GM18519 (cell line): ENCODE measurements around the gene STRN4.

Experiments
- ATAC-seq: cut with Tn5 transposase; IDR thresholded peaks from one replicate; pipeline ENCODE4 v1.9.1; 2021; ENCODE audit warnings: mild to moderate bottlenecking, moderate library complexity; ENCODE audit not compliant: unreplicated experiment, low FRiP score

STRN4 gene

DNA sequence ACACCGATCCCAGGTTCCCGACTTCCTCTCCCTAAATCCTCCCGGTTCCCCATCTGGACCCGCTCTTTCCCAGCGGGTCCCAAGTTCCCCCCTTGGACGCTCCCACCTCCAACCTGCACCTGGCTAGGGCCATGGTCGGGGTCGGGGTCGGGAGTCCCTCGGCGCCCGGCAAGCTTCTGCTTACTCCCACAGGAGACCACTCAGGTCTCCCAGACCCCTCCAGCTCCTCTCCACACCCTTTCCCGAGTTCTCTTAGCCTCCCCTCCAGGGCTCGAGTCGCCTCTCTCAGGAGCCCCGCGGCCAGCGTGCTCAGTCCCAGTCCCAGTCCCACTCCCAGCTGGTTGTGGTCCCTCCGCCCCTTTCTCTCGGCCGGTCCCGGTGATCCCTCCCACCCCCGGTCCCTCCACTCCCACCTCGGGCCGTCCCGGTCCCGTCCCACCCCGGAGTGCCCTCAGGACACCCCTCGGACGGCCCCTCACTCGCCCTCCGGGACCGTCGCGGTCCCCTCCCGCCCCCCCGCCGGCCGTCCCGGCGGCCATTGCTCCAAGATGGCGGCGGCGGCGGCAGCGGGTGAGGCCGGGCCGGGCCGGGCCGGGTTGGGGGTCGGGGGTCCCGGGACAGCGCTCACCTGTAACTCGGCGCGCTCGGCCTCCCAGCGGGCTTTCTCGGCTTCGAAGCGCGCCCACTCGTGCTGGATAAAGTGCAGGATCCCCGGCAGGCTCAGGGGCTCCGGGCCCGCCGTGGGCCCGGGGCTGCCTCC, 549 bp downstream of the STRN4 start, which contains the start of gene FKRP:
Gene FKRP, plus strand, starts transcription at position 537 of the 760 bp plus-strand sequence. CDS start 9,394 bp downstream, outside the sequence.
- ATAC-seq: no peak

DNA sequence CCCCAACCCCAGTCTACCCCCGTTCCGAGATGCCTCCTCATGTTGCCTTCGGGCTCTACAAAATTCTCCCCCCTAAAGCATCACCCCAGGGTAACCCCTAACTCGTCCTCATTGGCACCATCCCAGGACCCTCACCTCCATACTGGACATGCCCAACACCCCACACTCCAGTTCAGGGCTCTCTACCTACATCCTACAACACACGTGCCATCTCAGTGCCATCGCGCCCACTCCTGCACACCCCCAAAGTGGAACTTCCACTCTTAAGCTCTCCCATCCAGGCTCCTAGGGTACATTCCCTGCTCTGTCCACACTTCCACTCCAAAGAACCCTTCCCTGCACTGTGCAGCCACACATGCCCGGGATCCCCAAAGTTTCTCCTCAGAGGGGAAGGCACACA, 1.2 kb downstream of the STRN4 start:
- ATAC-seq: no peak

DNA sequence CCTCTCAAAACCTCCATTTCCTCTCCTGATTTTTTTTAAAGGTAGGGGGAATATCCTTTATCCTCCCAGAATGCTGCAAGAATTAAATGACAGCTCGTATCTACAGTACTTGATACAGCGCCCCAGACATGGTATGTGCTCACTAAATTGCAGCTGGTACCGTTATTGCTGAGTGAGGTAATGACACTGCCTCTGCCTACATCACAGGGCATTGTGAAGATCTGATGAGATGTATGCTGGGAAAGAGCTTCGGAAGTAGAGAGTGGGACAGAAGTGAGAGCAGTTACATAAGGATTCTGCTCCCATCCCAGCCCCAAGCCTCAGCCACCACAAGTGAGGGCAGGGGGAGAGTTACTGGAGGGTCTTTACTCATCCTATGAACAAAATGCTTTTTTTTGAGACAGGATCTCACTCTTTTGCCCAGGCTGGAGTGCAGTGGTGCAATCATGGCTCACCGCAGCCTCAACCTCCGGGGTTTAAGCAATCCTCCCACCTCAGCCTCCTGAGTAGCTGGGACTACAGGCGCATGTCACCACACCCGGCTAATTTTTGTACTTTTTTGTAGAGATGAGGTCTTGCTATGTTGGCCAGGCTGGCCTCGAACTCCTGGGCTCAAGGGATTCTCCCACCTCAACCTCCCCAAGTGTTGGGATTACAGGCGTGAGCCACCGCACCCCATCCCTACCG, 2.1 kb downstream of the STRN4 start:
- no peak for ATAC-seq

DNA sequence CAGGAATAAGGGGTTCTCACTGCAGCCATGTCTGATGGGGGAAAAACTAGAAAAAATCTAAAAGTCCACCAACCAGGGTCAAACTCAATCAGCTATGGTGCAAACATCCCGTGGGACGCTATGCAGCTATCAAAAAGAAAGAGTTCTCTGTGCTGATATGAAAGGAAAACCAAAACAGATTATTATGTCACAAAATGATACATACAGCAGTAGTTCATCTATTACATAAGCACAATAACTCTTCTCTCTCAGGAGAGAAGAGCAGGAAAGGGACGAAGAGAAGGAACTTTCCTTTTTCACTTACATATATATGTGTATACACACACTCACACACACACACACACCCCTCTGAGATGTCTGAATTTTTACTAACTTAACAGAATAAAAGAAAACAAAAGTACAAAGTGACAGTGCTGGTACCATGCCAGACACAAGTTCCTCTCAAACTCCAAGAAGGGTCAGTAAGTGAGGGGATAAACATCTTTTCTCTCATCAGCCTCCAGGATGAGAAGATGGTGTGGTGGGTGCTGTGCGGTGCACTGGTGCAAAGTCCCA, 3.2 kb downstream of the STRN4 start:
- no peak for ATAC-seq

DNA sequence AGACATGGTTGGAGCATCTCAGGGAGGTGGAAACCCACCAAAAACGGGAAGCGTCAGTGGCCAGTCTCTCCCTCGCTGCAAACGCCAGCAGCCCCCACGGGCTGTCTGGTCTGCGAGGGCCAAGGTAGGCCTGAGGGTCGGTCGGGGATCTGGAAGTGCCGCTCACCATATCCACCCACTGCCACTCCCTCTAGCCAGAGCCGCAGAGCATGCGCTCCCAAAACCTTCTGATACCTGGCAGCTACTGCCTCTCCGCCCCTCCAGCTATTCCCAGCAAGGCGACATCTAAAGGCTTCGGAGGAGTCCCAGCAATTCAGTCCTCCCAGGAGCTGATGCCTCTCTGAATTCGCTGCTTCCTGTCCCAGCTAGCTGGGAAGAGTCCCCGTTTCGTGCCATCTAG, 4.8 kb downstream of the STRN4 start:
- ATAC-seq: no peak

DNA sequence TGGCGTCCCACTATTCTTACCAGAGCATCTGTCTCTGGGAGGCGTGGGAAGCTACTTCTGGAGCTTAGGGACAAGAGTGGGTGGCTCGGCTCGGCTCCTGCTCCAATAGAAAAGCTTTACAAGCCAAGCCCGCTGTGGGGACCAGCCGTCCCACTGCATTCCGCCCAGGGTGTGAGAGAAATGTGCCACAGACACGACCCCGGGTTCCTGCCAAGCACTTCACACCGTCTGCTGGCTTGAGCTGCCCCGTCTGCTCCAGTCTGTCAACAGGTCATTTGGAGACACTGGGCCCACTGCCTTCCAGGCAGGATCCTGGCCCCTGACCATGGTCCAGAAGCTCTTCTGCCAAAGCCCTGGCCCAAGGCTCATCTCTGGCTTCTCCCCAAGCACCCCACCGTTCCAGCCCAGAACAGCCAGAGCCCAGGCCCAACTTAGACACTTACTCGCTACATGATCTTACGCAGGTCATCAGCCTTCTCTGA, 6.9 kb downstream of the STRN4 start:
- ATAC-seq: no peak

DNA sequence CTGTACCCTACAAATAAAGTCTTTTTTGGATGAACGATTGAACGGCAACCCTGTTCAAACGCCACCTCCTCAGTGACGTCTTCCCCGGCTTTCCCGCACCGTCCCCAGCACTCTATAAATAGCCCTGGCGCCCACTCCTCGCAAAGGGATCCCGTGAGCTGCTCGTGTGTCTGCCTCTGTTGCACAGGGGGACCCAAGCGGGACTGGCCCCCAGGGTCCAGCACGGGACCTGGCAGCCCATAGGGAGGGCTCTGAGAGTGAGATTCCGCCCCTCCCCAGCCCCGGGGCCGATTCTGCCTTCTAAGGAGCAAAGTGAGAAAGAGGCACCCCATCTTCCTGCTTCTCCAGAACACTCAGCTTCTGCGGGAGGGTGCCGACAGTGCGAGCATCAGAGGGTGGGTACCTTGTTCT, 8.5 kb downstream of the STRN4 start:
- ATAC-seq: no peak

DNA sequence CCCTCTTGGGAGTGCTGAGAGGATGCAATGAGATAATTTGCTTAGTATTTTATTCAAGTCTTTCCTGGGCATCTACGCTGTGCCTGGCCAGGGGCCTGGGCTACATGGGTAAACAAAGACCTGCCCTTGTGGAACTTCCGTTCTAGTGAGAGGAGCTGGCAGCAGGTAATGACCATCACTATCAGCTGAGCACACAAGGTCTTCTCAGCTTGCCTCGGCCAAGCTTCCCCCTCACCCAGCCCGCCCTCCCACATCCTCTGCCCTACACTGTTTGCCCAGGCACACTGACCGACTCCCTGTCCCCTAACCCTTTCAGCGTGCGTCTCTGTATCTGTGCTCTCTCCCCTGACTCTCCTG, 9.0 kb downstream of the STRN4 start:
- no peak for ATAC-seq

DNA sequence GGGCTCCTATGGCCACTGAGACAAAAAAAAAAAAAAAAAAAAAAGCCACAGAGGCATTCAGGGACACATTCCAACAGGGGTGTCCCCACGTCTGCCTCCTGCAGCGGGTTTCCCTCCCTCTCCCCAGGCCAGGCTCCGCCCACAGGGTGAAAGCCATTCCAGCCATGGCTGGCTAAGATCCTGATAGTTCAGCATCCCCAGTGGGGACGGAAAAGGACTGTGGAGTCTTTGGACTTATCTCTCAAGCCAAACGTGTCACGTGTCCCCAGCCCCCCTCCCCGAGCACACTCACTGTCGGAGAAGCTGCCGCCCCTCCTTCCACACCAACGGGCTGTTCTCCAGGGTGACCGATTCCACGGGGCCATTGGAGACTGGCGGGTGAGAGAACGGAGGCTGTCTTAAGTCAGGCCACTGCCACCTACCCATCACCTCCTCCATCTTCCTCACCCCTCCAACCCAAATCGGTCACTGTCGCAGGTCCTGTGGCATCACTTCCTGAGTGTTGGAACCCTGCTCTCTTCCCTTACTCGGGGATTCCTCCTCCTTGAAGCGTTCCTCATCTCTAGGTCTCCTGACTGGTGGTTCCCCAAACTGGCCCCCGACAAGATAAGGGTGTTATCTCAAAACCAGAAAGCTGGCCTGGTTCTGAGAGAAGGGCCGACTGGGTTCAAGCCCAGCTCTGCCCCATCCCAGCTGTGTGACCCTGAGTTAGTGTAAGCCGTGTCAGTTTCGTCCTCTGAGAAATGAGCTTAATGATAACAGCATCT, 9.5 kb downstream of the STRN4 start:
- ATAC-seq: no peak

DNA sequence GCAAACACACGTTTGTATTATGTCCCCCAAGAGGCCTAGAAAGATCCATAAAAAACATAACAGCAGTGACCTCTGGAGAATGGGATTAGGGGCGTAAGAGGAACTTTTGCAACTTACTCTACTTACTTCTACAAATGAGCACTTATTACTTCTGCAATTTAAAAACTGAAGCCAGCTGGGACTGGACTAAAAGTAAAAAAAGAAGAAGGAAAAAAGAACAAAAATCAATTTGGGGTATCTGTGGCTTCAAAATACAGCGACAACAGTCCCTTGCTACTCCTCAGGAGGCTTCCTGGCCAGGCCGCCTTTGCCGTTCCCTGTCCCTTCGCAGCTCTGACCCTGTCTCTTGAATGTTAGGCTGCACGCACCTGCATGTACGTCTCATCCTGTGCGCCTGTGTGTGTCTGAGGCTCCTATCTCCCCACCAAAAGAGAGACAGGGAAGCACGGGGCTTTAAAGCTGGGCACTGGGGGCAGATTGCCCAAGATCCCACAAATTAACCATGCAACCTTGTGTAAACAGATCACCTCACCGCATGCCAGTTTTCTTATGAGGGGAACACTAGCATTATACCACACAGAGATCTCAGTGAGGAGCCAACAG, 12.5 kb downstream of the STRN4 start:
- ATAC-seq: no peak

DNA sequence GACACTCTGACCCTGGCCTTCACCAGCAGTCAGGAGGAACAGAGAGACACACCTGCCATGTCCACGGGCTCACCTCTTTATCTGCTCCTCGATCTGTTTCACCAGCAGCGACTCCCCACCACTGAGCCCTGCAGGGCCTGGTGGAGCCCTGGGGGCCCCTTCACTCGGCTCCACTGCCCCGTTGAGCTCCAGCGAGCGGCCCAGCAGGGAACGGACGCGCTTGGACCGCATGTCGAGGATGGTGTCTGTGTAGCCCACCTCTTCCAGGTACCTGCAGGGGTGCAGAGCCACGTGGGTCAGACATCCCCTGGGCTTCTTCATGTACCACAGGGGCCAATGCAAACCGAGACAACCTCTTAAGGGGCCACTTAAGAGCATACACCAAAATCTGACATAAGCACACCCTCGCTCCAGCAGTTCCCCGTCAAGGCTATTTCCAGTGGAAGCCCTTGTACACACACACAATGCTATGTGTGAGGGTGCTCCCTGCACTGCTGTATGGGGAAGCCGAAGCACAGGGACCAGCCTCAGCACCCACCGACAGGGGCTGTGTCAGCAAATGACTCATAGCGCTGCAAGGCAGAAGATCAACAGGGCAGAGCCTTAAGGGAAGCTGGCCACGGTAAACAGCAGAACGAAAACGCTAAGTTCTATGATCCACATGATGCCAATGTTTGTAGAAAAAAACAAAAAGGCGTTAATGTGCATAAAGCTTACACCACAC, 13.1 kb downstream of the STRN4 start:
- no peak for ATAC-seq

DNA sequence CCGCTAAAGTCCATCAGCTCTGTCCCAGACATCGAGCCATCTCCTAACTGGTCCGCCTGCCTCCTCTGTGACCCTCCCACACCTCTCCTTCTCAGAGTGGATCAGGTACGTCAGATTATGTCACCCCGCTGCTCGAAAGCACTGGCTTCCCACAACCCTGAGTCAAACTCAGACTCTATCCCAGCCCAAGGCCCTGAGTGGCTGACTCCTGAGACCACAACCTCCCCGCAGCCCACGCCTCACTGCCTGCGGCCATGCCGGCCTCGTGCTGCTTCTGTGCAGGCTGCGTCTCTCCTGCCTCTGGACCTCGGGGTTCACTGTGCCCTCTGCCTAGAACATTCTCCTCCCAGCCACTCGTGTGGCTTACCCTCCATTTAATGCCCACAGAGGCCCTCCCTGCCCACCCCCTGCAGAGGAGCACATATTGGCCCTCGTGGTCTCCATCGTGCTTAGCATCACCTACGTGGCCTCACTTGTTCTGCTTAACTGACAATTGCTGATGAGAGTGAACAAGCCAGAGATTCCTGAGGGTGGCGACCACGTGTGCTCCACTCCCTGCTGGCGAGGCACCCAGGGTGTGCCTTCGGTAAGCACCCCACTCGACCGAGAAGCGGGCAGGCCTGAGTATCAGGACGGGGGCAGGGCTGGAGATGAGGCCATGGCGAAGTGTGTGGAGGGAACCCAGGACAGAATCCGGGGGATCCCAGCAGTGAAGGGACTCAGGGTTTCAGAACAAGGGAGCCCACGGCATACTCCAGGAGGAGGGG, 13.9 kb downstream of the STRN4 start:
- no peak for ATAC-seq

DNA sequence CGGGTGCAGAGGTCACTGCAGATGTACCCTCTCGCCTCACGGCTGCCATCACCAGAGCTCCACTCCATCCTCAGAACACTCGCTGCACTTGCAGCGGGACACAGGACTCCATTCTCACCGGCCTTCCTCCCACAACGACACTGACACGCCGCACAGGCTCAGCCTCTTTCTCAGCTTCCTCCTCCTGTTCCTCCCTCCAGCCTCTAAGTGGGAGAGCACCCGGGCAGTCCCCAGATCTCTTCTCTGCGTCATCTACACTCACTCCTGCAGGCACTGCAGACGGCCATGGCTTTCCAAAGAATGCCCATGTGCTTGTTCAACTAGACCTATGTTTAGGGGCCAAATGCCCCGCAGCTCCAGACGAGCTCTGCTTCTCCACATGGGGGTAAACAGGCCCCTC, 14.7 kb downstream of the STRN4 start:
- ATAC-seq: no peak

DNA sequence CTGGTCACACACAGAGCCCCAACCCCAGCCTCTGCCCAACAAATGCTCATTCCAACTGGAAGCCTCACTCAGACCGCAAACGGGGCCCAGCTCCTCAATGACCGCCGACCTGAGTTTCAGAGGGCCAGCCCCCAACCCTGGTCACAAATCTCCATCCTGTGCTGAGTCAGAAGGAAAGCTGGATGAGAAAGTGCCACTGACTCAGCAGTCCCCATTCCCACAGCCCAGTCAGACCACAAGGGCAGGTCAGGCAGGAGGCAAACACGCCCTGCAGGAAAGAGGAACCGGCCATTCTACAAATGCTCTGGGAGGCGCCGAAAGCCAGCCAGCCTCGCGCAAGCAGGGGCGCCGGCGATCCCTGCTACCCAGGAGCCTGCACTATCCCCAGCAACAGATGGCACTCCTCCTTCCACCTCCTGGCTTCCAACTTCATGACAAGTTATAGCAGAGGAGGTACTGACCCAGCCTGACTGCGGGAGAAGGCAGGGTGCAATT, 15.2 kb downstream of the STRN4 start:
- ATAC-seq: no peak

DNA sequence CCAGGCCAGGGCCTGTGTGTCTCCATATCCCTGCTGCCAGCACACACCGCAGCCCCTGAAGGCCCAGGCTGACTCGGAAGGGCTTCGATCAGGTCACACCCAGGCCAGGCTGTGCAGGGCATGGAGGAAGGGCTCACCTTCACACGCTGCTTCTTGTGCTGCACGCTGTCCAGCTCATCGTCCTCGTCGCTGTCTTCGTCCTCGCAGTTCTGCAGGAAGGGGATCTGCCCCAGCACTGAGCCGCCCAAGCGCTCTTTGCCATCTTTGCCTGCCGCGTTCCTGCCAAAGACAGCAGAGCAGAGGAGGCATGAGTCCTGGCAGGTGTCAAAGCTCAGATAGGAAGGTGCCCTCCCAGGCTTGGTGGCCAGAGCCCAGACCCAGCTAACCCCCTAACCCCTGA, 15.7 kb downstream of the STRN4 start:
- no peak for ATAC-seq

DNA sequence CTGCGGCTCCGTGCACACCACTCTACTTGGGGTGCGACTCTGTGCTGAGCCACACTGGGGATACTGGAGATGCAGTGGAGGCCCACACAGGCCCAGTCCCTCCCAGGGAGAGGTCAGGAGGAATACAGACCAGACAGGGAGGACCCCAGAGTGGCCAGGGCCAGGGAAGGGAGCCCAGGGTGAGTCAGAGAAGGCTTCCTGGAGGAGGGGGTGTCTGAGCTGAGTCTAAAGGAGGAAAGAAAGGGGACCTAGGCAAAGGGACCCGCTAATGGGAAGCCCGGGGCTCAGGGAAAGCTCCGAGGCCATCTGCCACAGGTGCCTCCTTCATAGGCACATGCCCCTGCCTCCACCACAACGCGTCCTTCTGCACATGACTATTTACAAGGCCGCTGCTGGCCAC, 16.1 kb downstream of the STRN4 start:
- ATAC-seq: no peak

DNA sequence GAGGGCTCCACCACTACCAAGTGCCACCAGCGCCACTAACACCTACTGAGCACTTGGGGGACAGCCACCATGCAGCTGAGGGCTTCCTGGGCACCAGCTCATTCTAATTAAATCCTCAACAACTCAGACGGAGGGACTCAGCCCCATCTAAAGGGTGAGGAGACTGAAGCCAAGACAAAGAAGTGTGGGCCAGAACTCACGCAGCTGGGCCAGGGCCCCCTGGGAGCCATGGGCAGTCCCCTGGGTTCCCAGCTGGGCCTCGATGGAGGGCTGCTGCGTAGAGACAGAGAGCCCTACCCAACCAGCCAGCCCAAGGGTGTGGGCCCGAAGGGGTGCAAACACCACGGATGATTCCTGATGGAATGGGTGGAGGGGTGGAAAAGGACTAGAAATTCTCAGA, 16.6 kb downstream of the STRN4 start:
- ATAC-seq: no peak

DNA sequence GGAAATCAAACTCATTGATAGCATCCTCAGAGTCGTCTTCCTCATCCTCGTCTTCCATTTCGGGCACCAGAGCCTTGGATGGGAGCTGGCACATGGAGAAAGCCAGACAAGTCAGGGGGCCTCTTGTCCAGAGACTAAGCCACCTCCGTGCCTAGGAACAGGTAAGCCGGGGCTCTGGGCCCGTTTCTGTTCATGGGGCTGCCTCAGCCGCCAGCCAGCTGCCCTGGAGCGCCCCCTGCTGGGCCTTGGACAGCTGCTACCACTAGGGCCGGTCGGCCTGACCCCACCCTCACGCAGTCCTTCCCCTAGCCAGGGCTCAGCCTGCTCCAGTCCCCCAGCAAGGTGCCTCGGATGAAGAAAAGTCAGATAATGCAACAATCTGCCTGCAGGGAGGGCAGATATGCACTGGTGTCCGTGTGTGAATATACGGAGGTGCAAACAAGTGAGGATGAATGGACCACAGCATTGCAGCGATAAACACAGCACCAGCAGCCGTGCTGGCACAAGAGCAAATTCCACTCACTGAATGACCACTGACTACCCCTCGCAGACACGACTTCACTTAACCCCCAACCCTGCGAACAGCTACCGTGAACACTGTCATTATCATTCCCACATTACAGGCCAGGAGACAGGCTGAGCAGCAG, 17.4 kb downstream of the STRN4 start:
- ATAC-seq: no peak

DNA sequence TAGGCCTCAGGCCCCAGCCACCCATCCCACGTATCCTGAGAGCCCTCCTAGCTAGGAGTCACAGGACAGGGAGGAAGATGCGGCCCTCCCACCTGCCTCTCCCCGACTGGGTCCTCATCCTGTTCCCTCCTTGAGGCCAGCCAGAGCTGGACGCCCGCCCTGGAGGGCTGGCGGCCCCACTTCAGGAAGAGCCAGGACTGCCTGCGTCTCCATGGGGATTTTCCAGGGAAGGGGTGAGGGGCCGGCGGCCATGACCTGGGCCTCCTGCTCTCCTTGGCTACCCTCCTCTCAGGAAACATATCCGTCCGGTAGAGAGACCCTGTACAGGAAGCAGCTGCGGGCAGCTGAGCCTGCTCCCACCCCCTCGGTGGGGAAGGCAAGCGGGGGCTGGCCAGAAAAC, 18.0 kb downstream of the STRN4 start:
- ATAC-seq: no peak
